Stimulated activated CD4-positive, alpha-beta T cell treated with anti-CD3 and anti-CD28 coated beads, Interleukin-1b, Interleukin-23, amount 100 ng/mL, for 4 hours (primary cell): Measurements from ENCODE around the gene ARFGAP1.

Experiments
- DNase-seq, 2 donors: peaks; one replicate each; pipeline ENCODE4 v3.0.0-alpha.2; 2020; ENCODE audit warnings: low read depth in 2 of 2

The ARFGAP1 gene

GRCh38 chr20:63272105-63273058 is at the start of gene ARFGAP1:
TSS of gene ARFGAP1 (plus strand) at chr20:63272813. CDS start at chr20:63275581, 2,768 bp downstream.
- DNase-seq, result peak; percentile 77 to 85

- peak; percentile 22 to 36 for DNase-seq
Observed at GRCh38 chr20:63223121-63223825, 49.3 kb upstream of the ARFGAP1 start.

GRCh38 chr20:63223826-63224207 is 48.8 kb upstream of the ARFGAP1 start:
- no peak for DNase-seq

GRCh38 chr20:63224412-63225081 is 48.1 kb upstream of the ARFGAP1 start:
- no peak for DNase-seq

- DNase-seq, result no peak
Observed at GRCh38 chr20:63225082-63225454, 47.5 kb upstream of the ARFGAP1 start.

GRCh38 chr20:63226042-63226943 is 46.3 kb upstream of the ARFGAP1 start:
- DNase-seq, result no peak

- DNase-seq, result no peak
Observed at GRCh38 chr20:63227260-63227659, 45.4 kb upstream of the ARFGAP1 start.

- no peak for DNase-seq
Observed at GRCh38 chr20:63228806-63229205, 43.8 kb upstream of the ARFGAP1 start.

GRCh38 chr20:63230800-63231268 is 41.8 kb upstream of the ARFGAP1 start:
- DNase-seq, result no peak

- no peak for DNase-seq
Observed at GRCh38 chr20:63232235-63233060, 40.2 kb upstream of the ARFGAP1 start.

GRCh38 chr20:63233061-63233344 is 39.6 kb upstream of the ARFGAP1 start:
- DNase-seq, result no peak

- no peak for DNase-seq
Observed at GRCh38 chr20:63233924-63234323, 38.7 kb upstream of the ARFGAP1 start.

GRCh38 chr20:63234693-63235398 is 37.8 kb upstream of the ARFGAP1 start:
- DNase-seq, result no peak

GRCh38 chr20:63235399-63235983 is 37.1 kb upstream of the ARFGAP1 start, which contains the start of gene BIRC7:
TSS of gene BIRC7 (plus strand) at chr20:63235905. CDS start at chr20:63236097, 192 bp downstream.
- no peak for DNase-seq

GRCh38 chr20:63236116-63236837 is 36.3 kb upstream of the ARFGAP1 start:
- DNase-seq, result no peak

- DNase-seq, result no peak
Observed at GRCh38 chr20:63238031-63238430, 34.6 kb upstream of the ARFGAP1 start.

- no peak for DNase-seq
Observed at GRCh38 chr20:63238514-63239125, 34.0 kb upstream of the ARFGAP1 start.

- no peak for DNase-seq
Observed at GRCh38 chr20:63239431-63239830, 33.2 kb upstream of the ARFGAP1 start.
